Activated T-cell treated with anti-CD3 and anti-CD28 coated beads for 24 hours (primary cell): ENCODE measurements around the gene SERPINB1.
"Not testable (repeated sequence)": the region's sequence is repeated elsewhere in the genome, so short reads cannot be mapped to it uniquely, and the experiment has no call there.

Source experiments
- DNase-seq: peaks from one replicate; pipeline ENCODE4 v3.0.0-alpha.2; 2020; ENCODE audit warnings: low read depth

SERPINB1 gene

GRCh38 chr6:2841264-2842138, at the start of gene SERPINB1:
Gene SERPINB1, minus strand, starts transcription at chr6:2841863. Its CDS starts 1,277 bp downstream, at chr6:2840586.
- peak; percentile 72 for DNase-seq

DNA sequence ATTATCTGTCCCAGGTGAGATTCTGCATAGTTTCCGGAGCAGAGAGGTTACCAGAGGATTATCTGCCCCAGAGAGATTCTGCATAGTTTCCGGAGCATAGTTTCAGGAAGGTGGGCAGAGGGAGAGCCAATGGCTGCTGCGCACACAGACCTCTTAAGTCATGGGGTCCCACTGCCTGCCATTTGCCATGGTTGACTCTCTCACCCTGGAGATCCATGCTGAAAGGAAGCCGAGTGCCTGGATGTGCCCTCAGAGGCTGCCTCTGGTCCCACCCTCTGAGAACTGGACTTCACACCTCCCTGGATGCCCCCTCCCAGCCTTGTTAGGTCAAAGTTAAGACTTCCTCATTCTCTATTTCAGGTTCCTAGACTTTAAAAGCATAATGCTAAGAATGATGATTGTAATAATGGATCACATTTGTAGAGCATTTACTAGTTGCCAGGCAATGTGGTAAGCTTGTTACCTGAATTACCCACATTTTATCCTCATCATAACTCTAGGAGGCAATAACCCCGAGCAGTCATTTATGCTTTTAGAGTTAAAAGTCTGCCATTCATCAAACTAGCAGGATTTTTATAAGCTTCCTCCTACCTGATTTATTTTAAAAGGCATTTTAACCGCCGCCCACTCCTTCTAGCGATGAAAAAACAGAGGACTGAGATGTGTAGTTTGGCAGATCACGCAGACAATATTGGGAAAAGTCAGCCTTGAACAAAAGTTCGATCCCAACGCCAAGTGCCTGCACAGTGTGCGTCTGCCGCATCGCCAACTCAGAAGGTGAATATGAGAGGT, 49.5 kb upstream of the SERPINB1 start:
- no peak for DNase-seq

GRCh38 chr6:2885967-2886735, 44.5 kb upstream of the SERPINB1 start:
- DNase-seq = no peak

DNA sequence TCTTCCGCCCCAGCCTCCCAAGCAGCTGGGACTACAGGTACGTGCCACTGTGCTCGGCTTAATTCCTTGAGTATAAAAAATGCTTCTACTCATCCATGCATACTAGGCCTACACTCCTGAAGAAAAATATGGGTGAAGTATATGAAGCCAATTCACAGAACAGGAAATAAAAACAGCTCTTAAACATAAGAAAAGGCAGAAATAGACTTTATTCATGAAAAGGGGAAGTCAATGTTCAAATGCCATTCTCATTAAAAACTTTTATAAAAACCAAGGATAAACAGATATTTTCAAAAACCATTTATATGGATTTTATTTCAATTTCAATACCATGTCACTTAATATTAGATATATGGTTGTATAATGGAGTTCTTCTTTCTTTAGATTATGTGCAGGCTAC, 43.1 kb upstream of the SERPINB1 start:
- no peak for DNase-seq

- no peak for DNase-seq
Measured at GRCh38 chr6:2883673-2884072, 42.0 kb upstream of the SERPINB1 start.

GRCh38 chr6:2881423-2881822, 39.8 kb upstream of the SERPINB1 start:
- DNase-seq = no peak

DNA sequence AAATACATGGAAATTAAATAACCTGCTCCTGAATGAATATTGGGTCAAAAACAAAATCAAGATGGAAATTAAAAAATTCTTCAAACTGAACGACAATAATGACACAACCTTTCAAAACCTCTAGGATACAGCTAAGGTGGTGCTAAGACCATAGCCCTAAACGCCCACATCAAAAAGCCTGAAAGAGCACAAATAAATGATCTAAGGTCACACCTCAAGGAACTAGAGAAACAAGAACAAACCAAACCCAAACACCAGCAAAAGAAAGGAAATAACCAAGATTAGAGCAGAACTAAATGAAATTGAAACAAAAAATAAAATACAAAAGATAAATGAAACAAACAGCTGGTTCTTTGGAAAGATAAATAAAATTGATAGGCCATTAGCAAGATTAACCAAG, 38.5 kb upstream of the SERPINB1 start:
- not testable (repeated sequence) for DNase-seq

GRCh38 chr6:2877960-2878359, 36.3 kb upstream of the SERPINB1 start:
- DNase-seq = no peak

GRCh38 chr6:2877057-2877882, 35.6 kb upstream of the SERPINB1 start:
- DNase-seq = no peak

DNA sequence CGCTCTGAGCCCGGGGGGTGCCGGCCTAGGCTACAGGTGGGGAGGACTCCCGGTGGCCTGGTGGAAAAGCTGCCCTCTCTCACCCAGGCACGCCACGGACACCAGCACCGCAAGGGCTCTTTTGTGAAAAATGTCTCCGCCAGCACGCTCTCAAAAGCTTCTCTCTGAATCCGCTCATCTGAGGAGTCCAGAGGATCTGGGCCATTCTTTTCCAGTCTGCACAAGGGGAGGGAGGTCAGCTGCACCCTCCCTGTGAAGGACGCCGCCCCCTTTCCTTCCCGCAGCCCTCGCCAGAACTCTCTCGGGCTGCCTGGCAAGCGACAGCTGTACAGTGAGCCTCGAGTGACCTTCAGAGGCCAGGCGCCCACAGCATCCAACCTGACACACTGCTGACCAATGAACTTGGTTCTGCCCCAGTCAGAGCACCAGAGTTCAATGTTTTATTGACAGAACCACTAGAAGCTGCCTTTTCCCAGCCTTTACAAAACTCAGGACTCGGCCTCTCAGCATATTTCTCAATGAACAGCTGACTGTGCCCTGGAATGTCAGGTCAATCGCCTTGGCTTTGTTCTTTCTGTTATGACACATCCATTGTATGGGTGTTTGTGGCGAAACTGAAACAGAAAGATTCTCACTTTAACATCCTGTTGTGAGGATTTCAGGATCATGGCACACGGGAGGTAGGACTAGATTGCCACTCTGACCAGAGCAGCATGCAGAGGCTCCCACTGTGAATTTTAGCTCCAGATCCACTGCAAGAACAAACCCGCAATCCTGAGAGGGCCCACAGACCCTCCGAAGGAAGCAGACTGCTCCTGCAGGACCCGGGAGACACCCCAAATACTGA, 34.8 kb upstream of the SERPINB1 start:
- DNase-seq = no peak

GRCh38 chr6:2875359-2876191, 33.9 kb upstream of the SERPINB1 start:
- DNase-seq = no peak

DNA sequence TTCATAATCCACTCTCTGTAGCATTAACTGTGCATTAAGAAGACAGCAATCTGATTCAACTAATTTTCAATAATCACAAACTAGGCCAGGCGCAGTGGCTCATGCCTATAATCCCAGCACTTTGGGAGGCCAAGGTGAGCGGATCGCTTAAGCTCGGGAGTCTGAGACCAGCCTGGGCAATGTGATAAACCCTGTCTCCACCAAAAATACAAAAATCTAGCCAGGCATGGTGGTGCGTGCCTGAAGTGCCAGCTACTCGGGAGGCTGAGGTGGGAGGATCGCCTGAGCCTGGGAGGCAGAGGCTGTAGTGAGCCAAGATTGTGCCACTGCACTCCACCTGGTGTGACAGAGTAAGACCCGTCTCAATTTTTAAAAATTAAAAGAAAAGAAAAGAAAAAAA, 32.0 kb upstream of the SERPINB1 start:
- DNase-seq = no peak

DNA sequence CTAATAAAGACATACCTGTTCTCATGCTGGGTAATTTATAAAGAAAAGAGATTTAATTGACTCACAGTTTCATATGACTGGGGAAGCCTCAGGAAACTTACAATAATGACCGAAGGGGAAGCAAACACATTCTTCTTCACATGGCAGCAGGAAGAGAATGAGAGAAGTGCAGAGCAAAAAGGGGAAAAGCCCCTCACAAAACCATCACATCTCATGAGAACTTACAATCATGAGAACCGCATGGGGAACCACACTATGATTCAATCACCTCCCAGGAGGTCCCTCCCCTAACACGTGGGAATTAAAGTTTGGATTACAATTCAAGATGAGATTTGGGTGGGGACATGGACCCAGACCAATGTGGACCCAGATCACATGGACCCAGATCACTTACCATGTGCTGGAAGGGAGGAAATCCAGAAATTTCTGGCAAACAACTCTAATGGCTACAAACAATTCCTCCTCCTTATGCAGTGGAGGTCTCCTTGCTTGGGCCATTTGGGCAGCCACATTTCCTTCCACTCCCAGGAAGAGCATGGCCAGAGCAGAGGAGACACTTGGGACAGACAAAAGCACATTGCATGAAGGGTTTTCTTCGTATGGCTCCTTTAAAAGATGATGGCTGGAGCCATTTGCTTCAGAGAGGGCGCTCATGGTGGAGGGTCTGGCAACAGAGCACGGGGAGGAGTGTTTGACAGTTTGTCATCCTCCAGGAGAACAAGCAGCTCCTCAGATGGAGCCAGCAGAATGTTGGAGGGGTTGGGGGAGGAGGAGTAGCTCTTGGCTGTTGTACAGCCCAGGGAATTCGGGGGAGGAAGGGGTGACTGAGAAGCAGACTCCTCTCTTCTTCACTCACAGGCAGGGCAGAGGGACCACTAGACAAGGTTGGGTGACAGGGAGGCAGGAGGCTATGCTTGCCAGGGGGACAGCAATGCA, 31.0 kb upstream of the SERPINB1 start:
- DNase-seq = no peak

GRCh38 chr6:2871953-2872352, 30.3 kb upstream of the SERPINB1 start:
- DNase-seq = no peak

GRCh38 chr6:2871102-2871501, 29.4 kb upstream of the SERPINB1 start:
- no peak for DNase-seq

DNA sequence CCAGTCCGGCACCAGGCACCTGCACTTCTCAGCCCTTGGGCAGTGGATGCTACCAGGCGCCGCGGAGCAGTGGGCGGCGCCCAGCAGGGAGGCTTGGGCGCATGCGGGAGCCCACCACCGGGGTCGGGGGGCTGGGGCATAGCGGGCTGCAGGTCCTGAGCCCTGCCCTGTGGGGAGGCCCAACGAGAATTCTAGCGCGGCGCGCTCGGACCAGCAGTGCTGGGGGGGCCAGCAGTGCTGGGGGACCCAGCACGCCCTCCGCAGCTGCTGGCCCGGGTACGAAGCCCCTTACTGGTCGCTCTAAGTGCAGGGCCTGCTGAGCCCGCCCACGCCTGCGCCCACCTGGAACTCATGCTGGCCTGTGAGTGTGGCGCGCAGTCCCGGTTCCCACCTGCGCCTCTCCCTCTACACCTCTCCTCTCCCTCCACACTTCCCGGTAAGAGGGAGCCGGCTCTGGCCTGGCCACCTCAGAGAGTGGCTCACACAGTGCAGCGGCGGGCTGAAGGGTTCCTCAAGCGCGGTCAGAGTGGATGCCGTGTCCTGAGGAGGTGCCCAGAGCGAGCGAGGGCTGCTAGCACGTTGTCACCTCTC, 28.5 kb upstream of the SERPINB1 start:
- no peak for DNase-seq

DNA sequence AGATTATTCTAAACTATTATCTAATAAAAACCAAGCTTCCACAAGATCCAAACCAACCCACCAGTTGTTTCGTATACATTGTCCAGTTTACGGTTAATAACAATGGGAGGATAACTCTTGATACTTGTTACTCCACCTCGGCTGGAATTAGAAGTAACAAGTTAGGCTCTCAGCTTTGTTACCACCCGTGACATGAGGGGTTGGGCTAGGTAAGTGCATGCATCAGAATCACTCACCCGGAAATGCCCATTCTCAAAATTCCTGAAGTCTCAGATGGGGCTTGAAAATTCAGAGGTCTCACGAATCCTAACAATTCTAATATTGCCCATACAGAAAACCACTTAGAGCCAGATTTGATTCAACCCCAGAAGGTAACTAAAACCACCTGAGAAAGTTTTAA, 27.0 kb upstream of the SERPINB1 start:
- no peak for DNase-seq

DNA sequence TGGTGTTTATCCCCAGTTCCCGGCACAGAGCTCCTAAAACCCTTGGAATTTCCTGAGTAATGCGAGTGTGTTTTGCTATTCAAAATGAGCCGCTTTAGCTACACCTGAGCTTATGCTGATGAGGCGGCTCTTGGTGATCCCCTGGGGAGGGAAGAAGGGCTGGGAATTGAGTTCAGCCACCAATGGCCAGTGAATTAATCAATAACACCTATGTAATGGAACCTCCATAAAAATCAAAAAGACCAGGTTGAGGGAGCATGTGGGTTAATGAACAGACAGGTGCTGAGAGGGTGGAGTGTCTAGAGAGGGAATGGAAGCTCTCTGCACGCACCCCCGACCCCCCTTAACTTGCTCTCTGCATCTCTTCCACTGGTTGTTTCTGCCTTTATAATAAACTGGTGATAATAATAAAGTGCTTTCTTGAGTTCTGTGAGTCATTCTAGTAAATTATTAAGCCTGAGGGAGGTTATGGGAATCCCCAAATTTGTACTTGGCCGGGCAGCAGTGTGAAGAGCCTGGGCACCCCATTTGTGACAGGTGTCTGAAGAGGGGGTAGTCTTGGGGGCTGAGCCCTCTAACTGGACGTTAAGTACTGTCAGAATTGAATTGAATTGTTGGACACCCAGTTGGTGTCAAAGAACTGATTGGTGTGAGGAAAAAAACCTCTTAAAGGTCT, 24.6 kb upstream of the SERPINB1 start:
- no peak for DNase-seq
